HCT116 (cell line): ENCODE measurements around the gene NPSR1. TPM values are rescaled to one million over a fixed set of nuclear protein-coding genes. Genes with fewer than 3 reads are reported as not detected.
A peak's percentile ranks its signal among the peaks of the same experiment; 100 is the strongest.

Experiments used
- ATAC-seq: fragments of 200-7000 bp; cut with Tn5 transposase; 2 replicates; pipeline ENCODE4 v1.9.1; 2020; ENCODE audit warnings: mild to moderate bottlenecking, moderate library complexity
- BruUV-seq: library from RNA; stranded (reverse); fragments of 400-500 nt; replicated peaks from 2 replicates; lab custom pipeline; 2021; lab: Mats Ljungman, UMichigan
- CTCF ChIA-PET: fragments of 300-600 bp; sonication (Branson Sonifier 250); formaldehyde crosslinking; loops from one replicate; lab custom pipeline; 2021; ENCODE audit warnings: antibody characterized with exemption; lab: Charles Lee
- POLR2A ChIA-PET: fragments of 300-600, 350-600 bp; sonication (Branson Sonifier 250); formaldehyde crosslinking; loops from one replicate; lab custom pipeline; 2021; ENCODE audit warnings: antibody characterized with exemption; lab: Charles Lee
- RAD21 ChIA-PET, 2 experiments: fragments of 300-600 bp; sonication (Branson Sonifier 250); formaldehyde crosslinking; loops; one replicate each; lab custom pipeline; 2023; ENCODE audit warnings: low total read pairs in 2 of 2; ENCODE audit not compliant: uncharacterized antibody in 2 of 2, unreplicated experiment in 2 of 2, low non-redundant PET in 1 of 2; lab: Charles Lee
- DNase-seq: peaks from one replicate; pipeline ENCODE4 v3.0.0-alpha.2; 2010; ENCODE audit warnings: low read depth, low spot score
- H2AFZ ChIP-seq: fragments of 200-600 bp; shearing (Covaris generic), sonication (generic); 2 replicates; pipeline ENCODE4 v1.6.1; 2017; ENCODE audit warnings: low read depth, mixed run types, mixed read lengths, antibody characterized with exemption, low read length; ENCODE audit not compliant: poor library complexity, severe bottlenecking
- H3K27ac ChIP-seq: 2 replicates; pipeline ENCODE4 v1.5.1; 2012; ENCODE audit warnings: low read depth, low read length
- H3K27me3 ChIP-seq: fragments of 200-600 bp; sonication (generic); 2 replicates; pipeline ENCODE4 v1.6.1; 2016; ENCODE audit warnings: mixed run types, low read length, mixed read lengths; ENCODE audit not compliant: insufficient read depth
- H3K36me3 ChIP-seq, 2 experiments: fragments of 200-500 bp in 1 of 2; fragments of 200-600 bp in 1 of 2; sonication (Bioruptor generic) in 1 of 2; sonication (generic) in 1 of 2; 2 replicates each; pipeline versions ENCODE4 v1.5.1 to v1.6.1; 2014 to 2016; ENCODE audit warnings: low read length in 2 of 2, inconsistent platforms in 1 of 2, mixed read lengths in 1 of 2, mixed run types in 1 of 2; ENCODE audit not compliant: insufficient read depth in 2 of 2, control insufficient read depth in 1 of 2
- H3K4me1 ChIP-seq, 2 experiments: fragments of 200-600 bp in 1 of 2; sonication (generic) in 1 of 2; 2 replicates each; pipeline versions ENCODE4 v1.5.1 to v1.6.1; 2012 to 2017; ENCODE audit warnings: low read length in 2 of 2, inconsistent platforms in 1 of 2, mild to moderate bottlenecking in 1 of 2, mixed read lengths in 1 of 2, mixed run types in 1 of 2, moderate library complexity in 1 of 2; ENCODE audit not compliant: insufficient read depth in 2 of 2, control insufficient read depth in 1 of 2
- H3K4me2 ChIP-seq: fragments of 200-600 bp; sonication (generic); 2 replicates; pipeline ENCODE4 v1.6.1; 2017; ENCODE audit warnings: mixed run types, low read length, mixed read lengths
- H3K4me3 ChIP-seq, 2 experiments: fragments of 200-600 bp in 1 of 2; sonication (generic) in 1 of 2; replicated peaks in 1 of 2; 2 replicates each; pipeline ENCODE4 v1.5.1; 2011 to 2016; ENCODE audit warnings: low read length in 2 of 2, control low read depth in 1 of 2, low read depth in 1 of 2, mild to moderate bottlenecking in 1 of 2, mixed read lengths in 1 of 2, mixed run types in 1 of 2
- H3K79me2 ChIP-seq: fragments of 200-600 bp; sonication (generic); 2 replicates; pipeline ENCODE4 v1.6.1; 2017; ENCODE audit warnings: mild to moderate bottlenecking, mixed run types, low read length, moderate library complexity, mixed read lengths; ENCODE audit not compliant: insufficient read depth
- H3K9ac ChIP-seq: fragments of 200-600 bp; sonication (generic); 2 replicates; pipeline ENCODE4 v1.6.1; 2016; ENCODE audit warnings: low read length, mixed read lengths
- H3K9me2 ChIP-seq: fragments of 200-600 bp; sonication (generic), shearing (Covaris generic); 2 replicates; pipeline ENCODE4 v1.6.1; 2017; ENCODE audit warnings: mixed run types, mild to moderate bottlenecking, moderate library complexity; ENCODE audit not compliant: insufficient read depth
- H3K9me3 ChIP-seq, 2 experiments: fragments of 200-500 bp in 1 of 2; fragments of 200-600 bp in 1 of 2; sonication (Bioruptor generic) in 1 of 2; sonication (generic) in 1 of 2; 2 replicates each; pipeline ENCODE4 v1.6.1; 2014 to 2017; ENCODE audit warnings: low read length in 2 of 2, mixed read lengths in 2 of 2, inconsistent platforms in 1 of 2, low read depth in 1 of 2, mild to moderate bottlenecking in 1 of 2, mixed run types in 1 of 2, moderate library complexity in 1 of 2; ENCODE audit not compliant: control insufficient read depth in 1 of 2, insufficient read depth in 1 of 2
- H4K20me1 ChIP-seq: fragments of 200-600 bp; sonication (generic), shearing (Covaris generic); 2 replicates; pipeline ENCODE4 v1.6.1; 2017; ENCODE audit warnings: mixed run types, mild to moderate bottlenecking, moderate library complexity; ENCODE audit not compliant: insufficient read depth
- CBX3 ChIP-seq: IDR thresholded peaks from 2 replicates; pipeline ENCODE4 v1.6.1; 2012; ENCODE audit warnings: low read depth
- CEBPB ChIP-seq: IDR thresholded peaks from 2 replicates; pipeline ENCODE4 v1.6.1; 2012; ENCODE audit warnings: low read depth
- CTCF ChIP-seq, 3 experiments: fragments of 200-600 bp in 1 of 3; sonication (generic) in 1 of 3; IDR thresholded peaks in 2 of 3; conservative IDR thresholded peaks in 1 of 3; 2 replicates each; pipeline ENCODE4 v1.5.1; 2012 to 2017; ENCODE audit warnings: low read depth in 2 of 3, low read length in 2 of 3, antibody characterized with exemption in 1 of 3, borderline replicate concordance in 1 of 3, control low read depth in 1 of 3, mild to moderate bottlenecking in 1 of 3, mixed read lengths in 1 of 3, mixed run types in 1 of 3, moderate library complexity in 1 of 3; ENCODE audit not compliant: insufficient read depth in 1 of 3
- ELF1 ChIP-seq: IDR thresholded peaks from 2 replicates; pipeline ENCODE4 v1.6.1; 2012; ENCODE audit warnings: low read depth, borderline replicate concordance
- RAD21 ChIP-seq: IDR thresholded peaks from 2 replicates; pipeline ENCODE4 v1.6.1; 2012; ENCODE audit warnings: low read depth, mild to moderate bottlenecking
- SP1 ChIP-seq: IDR thresholded peaks from 2 replicates; pipeline ENCODE4 v1.6.1; 2012; ENCODE audit warnings: low read depth
- SRF ChIP-seq: IDR thresholded peaks from 2 replicates; pipeline ENCODE4 v1.6.1; 2012; ENCODE audit warnings: low read depth
- intact Hi-C: fragments of 100-400 bp; cut with micrococcal nuclease; formaldehyde crosslinking; loops from 2 replicates; pipeline ENCODE4 v1.10.0; 2022
- total RNA-seq: library from RNA; stranded (reverse); gene quantifications from one replicate; pipeline ENCODE4 v1.2.1, GENCODE V29; 2021; ENCODE audit not compliant: unreplicated experiment

The NPSR1 gene
- total RNA-seq, 1 experiment from 2014 or later: not detected

DNA sequence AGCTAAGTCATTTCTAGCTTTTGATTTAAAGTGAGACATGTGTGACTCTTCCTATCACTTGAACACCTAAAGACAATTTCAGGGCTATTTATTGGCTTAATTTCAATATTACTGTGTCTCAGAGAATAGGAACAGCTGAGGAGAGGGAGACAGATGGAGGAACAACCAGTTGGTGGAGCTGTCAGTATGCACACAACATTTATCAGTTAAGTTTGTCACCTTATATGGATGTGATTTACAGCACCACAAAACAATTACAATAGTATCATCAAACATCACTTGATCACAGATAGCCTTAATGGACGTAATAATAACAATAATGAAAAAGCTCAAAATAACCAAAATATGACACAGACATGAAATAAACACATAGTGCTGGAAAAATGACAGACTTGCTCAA, 129.6 kb downstream of the NPSR1 start:
- ChIA-PET RAD21 (no interaction called here), CTCF (no interaction called here), POLR2A (no interaction called here)
- H3K36me3 ChIP-seq: no peaks in the 10 kb centered on the region
- no peak for DNase-seq
- no peaks in the 10 kb centered on the region for H3K27me3 ChIP-seq
- H3K9me2 ChIP-seq: no peaks in the 10 kb centered on the region
- intact Hi-C loops: no loop called here
- no peaks in the 10 kb centered on the region for H3K79me2 ChIP-seq
- H4K20me1 ChIP-seq: no peaks in the 10 kb centered on the region
- TF ChIP-seq CTCF (IDR thresholded peaks at IDR 0.05 in 2 of 3, conservative IDR thresholded peaks at IDR 0.05 in 1 of 3; ENCODE audit: borderline replicate concordance in 1 of 3, insufficient read depth in 1 of 3, low read depth in 2 of 3, low read length in 2 of 3): peak; percentile 8 to 16 (median 15); a peak in 1 of 6 replicates
- peak; percentile 56 for TF ChIP-seq RAD21
- TF ChIP-seq SP1: no peak
- peak; percentile 67 for TF ChIP-seq SRF
- H3K27ac ChIP-seq: no peak overlapping the region
- no peaks in the 10 kb centered on the region for H3K9me3 ChIP-seq
- H3K9ac ChIP-seq: no peak overlapping the region
- H3K4me3 ChIP-seq: no peak overlapping the region
- no peak overlapping the region for H2AFZ ChIP-seq
- BruUV-seq: no TSS peak
- H3K4me2 ChIP-seq: no peak overlapping the region
- ATAC-seq: peak; percentile 54; the same call in 1 of the 2 replicates
- H3K4me1 ChIP-seq: no peaks in the 10 kb centered on the region

DNA sequence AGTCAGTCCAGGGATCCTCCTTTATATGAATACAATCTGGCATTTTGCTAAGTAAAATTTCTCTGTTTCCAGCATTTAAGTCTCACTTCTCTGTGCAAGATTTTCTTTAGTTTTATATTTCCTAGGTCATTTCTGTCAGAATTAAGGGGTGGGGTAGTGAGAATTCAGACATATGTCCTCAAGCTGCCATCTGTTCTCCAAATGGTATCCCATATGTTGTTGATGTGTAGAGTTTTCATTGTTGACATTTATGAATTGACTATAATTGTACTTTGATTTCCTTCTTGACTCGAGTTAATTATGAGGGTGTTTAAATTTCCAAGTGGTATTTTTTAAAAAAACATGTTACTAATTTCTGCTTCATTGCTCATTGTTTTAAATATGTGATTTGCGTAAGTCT, 148.8 kb downstream of the NPSR1 start:
- Histone ChIP-seq H3K79me2 (no peaks in the 10 kb centered on the region), H3K9ac (no peak overlapping the region), H3K36me3 (no peaks in the 10 kb centered on the region), H3K4me2 (no peak overlapping the region), H3K9me3 (no peaks in the 10 kb centered on the region), H2AFZ (no peak overlapping the region), H3K27me3 (no peaks in the 10 kb centered on the region)
- CTCF ChIA-PET: no interaction called here
- TF ChIP-seq ELF1 (no peak), CBX3 (no peak), CEBPB (no peak)
- TF ChIP-seq, all 23 proteins: peak for 0
- Histone ChIP-seq H3K4me3 (no peak overlapping the region), H4K20me1 (no peaks in the 10 kb centered on the region), H3K9me2 (no peaks in the 10 kb centered on the region), H3K27ac (no peak overlapping the region), H3K4me1 (no peaks in the 10 kb centered on the region)
- RAD21 ChIA-PET: no interaction called here
- intact Hi-C loops: no loop called here
- ATAC-seq (no peak), DNase-seq (no peak)
- BruUV-seq: no TSS peak
- POLR2A ChIA-PET: no interaction called here
